GM21528 (cell line): ENCODE results near the gene UBA5.

Experiments
- ATAC-seq: cut with Tn5 transposase; IDR thresholded peaks from one replicate; pipeline ENCODE4 v1.9.1; 2021; ENCODE audit warnings: mild to moderate bottlenecking, moderate library complexity; ENCODE audit not compliant: unreplicated experiment, low FRiP score

The UBA5 gene

DNA sequence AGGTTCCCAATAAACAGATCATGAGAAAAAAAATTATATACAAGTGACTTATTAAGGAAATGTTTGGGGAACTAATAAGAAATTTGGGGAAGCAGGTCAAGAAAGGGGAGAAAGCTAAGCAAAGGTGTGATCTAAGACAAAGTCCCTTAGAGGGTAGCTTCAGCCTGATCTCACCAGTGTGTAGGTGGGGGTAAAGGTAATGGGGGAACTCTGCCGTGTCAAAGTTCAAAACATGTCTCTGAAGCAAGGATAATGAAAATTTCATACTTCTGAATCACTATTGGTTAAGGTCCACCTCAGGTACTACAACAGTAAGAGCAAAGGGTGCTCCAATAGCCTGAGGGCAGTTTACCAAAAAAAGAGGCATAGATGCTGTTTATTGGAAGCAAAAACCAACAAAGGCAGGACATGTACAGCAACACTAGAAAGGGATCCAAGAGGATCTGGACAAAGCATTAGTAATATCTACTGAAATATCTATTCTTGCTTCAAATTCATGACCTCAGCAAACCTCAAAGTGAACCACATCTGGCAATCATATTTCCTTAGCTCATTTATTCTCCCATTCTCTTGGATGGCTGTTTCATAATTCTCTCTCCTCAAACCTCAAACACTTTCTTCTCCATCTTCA lies 7.4 kb upstream of the UBA5 start:
- no peak for ATAC-seq

DNA sequence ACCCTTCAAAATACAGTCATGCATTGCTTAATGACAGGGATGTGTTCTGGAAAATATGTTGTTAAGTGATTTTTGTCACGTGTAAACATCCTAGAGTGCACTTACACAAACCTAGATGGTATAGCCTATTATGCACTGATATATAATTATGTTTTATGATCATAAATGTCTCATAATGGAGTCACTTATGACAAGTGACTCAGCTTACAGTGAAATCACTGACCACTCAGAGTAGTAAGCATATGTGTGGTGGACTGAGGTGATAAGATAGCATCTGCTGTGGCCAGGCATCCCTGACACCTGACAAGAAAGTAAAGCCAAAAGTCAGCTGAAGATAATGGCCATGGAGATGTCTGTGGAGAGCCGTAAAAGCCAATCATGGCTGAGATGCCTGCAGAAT lies 5.9 kb upstream of the UBA5 start:
- ATAC-seq, result no peak

DNA sequence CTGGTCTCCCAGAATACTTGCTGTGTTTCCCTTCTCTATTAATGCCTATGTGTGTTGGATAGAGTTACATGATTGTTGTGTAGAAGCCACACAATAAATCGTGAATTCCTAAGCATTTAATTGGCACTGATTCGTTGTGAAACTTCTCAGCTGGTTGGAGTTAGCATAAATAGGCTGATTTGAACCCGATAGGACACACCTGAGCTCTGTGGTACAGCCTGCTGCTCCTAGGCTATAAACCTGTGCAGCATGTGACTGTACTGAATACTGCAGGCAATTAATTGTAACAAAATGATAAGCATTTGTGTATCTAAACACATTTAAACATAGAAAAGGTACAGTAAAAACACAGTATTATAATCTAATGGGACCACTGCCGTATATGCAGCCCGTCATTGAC lies 5.4 kb upstream of the UBA5 start:
- no peak for ATAC-seq

DNA sequence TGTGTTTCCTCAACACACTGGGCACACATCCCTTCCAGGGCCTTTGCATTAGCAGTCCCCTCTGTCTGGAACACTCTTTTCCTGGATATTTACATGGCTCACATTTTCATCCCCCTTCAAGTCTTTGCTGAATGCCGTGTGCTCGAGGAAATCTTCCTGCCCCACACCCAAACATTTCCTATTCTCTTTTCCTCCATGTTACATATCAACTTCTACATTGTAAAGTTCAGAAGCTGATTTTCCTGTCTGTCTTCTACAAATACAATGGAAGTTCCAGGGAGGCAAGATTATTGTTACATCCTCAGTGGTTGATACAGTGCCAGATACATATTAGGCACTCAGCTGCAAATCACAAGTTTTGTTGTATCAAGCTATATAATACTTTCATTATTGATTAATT lies 4.7 kb upstream of the UBA5 start:
- no peak for ATAC-seq

DNA sequence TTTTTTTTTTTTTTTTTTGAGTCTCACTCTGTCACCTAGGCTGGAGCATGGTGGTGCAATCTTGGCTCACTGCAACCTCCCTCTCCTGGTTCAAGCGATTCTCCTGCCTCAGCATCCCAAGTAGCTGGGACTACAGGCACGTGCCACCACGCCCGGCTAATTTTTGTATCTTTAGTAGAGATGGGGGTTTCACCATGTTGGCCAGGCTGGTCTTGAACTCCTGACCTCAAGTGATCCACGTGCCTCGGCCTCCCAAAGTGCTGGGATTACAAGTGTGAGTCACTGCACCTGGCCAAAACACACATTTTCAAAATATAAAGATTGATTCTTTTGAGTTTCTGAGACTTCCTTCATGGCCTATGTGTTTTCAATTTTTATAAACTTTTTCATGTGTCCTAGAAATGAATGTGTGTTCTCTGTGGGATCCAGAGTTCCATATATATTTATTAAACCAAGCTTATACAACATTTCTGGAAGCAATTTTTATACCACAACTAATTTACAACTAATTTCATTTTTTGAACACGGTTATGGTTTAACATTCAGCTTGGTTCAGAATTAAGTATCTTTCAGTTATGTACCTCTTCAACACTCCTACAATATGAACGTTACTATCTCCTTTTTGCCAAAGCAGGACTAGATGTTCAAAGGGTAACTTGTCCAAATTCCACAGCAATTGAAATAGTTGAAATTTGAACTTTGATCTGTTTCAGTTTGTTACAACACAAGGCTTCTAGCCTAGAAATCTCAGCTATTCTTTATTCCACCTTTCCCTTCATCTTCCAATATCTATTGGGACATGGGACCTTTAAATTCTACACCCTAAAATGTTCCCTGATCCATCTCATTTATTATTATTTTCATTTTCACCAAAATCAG lies 2.0 kb upstream of the UBA5 start:
- ATAC-seq, result no peak

DNA sequence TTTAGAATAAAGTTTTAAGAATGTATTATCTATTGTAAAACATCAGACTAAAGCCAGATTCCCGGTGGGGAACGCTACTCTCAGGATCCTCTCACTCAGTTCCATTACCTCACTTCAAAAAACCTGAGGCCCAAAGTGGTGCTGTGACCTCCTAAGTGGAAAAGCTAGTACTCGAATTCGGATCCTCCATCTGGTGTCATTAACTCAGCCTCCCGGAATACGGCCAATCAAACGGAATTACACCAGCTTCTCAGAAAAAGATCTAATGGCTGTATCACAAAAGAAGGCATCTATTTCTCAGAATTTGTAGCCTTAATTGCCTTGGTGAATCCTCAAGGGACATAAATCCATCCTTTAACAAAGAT lies 1.1 kb upstream of the UBA5 start:
- ATAC-seq, result no peak

DNA sequence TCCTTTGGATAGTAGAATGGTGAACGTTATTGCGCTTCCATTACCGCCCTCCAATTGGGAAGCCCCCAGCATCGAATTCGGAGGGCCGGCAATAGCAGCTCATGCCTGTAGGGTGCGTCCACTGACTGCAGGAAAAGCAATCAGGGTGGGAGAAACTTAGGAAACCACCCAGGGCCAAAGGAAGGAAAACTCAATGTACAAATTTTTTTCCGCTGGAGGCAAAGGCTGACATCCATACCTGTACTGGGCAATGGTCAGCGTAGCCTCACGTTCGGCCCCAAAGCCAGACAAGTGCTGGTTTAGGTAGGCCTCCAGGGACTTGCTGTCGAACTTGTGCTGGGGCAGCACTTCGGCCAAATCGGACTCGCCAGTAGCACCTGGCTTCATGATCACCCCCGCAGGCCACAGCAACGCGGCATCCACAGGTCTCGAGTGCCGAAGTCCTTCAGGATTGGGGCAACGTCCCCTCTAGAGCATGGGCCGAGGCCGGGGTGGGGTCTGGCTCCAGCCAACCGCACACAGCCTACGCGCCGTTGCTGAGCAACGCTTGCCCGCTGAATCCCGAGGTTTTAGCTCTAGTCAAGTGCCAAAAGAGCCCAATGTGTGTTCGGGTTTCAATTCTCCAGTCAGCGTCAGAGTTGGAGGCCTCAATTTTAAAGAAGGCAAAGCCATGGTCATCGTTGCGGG lies 621 bp upstream of the UBA5 start, which contains the start of gene ACAD11:
Gene ACAD11 (minus strand): TSS at position 445 of the 687 bp plus-strand sequence. CDS start 58 bp downstream, at position 387.
- peak; percentile 67 for ATAC-seq

DNA sequence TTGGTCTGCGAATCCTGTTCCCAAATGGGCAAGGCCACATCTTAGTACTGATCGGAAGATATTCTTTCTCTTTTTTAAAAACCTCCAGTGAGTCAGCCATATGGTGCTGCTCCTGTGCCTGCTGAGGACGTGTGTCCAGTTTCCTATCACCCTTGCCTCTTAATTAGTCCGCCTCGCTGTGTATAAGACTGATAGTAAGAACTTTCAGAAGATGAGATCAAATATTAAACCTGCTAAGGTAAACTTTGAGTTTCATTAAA lies 612 bp downstream of the UBA5 start:
- ATAC-seq, result no peak

DNA sequence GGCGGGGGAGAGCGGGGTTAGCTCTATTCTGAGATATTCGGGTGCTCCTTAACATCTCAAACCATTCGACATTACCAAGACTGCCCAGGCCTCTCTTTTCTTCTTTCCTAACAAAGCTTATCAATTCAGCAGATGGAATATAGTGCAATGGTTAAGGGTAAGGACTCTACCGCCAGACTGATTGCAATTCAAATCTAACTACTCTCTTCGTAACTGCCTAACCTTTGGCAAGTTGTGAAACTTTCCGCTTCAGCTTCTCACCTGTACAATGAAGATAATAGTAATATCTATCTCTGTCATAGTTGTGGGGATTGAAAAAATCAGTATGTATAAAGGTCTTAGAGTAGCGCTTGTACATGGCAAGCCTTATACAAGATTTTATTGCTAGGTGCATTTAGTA lies 972 bp downstream of the UBA5 start:
- no peak for ATAC-seq

DNA sequence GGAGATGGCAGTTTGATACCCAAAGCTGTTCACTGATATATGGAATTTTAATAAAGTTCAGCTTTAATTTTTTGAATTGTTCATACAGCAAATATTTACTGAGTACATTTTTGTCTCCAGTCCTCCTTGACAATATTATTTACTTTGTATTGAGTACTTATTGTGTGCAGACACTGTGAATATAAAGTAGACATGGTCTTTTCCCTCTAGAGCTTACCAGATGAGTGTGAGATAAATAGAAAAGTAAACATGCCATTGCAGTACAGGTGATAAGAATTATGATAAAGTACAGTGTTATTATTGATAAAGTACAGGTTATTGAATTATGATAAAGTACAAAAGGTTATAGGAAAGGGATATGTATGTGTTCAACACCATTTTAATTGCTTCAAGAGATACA lies 2.1 kb downstream of the UBA5 start:
- no peak for ATAC-seq

DNA sequence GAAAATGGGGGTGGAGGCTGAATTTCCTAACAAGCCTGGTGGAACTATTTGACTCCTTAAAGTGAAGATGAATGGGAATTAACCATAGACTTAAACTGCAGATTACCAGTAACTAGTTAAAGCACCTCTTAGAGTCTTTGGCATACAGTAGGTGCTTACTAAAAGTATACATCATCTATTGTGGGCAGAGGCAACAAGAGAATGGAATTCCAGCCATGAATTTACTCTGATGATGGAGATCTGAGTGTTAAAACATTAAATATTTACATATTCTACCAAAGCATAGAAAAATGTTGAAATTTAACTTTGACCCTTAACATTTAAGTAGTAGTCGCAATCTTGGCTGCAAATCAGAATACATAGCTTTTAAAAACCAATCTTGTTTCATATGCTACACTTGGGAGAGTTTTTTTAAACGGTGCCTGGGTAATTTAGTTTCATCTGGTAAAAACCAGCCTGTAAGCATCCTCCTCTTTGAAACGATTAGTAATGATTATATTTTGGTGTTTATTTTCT lies 5.2 kb downstream of the UBA5 start:
- ATAC-seq, result no peak

DNA sequence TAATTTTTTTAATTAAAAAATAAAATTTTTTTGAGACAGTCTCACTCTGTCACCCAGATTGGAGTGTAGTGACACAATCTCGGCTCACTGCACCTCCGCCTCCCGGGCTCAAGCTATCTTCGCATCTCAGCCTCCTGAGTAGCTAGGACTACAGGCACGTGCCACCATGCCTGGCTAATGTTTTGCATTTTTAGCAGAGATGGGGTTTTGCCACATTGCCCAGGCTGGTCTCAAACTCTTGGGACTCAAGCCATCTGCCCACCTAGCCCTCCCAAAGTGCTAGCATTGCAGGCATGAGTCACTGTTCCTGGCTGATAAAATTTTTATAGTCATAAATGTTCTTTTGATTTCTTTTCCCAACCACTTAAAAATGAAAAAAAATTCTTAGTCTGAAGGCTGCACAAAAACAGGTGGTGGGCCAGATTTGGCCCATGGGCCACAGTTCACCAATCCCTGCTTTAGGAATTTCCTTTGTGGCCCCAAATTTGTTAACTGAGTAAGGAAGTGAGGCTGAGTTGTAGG lies 9.2 kb downstream of the UBA5 start:
- no peak for ATAC-seq

DNA sequence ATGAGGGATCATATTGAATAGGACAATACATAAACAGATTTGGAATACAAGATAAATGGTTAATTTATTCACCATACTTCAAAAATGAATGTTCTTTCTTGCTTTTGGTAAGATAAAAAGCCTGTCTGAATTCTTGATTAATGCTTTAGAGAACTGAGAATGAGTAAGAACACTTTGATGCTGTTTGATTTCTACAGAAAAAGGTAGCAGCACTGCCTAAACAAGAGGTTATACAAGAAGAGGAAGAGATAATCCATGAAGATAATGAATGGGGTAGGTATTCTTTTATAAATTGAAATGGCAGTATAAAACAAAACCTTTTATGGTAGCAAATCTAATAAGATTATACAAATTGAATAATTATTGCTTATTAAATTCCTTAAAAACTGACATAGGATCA lies 15.3 kb downstream of the UBA5 start:
- ATAC-seq, result no peak

DNA sequence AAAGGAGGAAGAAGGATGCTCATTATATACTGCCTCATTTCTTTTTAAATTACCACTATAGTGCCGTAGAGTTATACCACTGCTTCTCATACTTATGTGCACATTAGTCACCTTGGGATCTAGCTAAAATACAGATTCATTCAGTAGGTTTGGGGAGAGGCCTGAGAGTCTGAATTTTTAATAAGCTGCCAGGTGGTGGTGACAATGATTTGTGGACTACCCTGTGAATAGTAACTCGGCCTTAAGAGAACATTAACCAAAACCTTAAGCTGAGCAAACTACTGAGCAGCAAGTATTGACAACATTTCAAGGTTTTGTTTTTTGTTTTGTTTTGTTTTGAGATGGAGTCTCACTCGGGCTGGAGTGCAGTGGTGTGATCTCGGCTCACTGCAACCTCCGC lies 19.8 kb downstream of the UBA5 start:
- ATAC-seq, result no peak

DNA sequence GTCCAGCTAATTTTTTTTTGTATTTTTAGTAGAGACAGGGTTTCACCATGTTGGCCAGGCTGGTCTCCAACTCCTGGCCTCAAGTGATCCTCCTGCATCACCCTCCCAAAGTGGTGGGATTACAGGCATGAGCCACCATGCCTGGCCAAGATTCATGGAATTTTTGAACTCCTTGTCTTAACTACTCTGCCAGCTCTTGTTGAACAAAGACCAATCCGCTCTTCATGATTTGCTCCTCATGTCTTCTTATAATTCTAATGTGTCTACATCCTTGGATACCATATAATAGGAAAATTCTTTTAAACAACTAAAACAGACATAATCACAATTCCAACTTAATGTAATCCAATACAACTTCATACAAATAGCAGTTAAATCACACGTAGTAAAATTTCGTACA lies 21.3 kb downstream of the UBA5 start:
- no peak for ATAC-seq

DNA sequence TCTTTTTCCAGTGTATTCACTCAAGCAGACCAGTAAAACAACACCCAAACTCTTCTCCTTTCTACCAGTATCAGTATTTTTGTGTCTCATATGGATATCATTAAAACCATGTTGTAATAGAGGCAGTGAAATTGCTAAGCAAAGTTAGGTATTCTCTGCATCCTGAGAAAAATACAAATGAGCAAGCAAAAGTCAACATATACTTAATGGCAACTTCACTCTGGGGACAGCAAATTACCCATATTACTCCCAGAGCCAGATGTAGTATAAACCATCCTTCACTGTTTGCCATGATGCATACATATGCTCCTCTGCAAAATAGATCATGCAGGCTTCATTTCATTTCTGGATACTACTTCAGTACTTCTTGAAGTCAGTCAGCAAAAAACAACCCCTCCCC lies 22.1 kb downstream of the UBA5 start:
- no peak for ATAC-seq

DNA sequence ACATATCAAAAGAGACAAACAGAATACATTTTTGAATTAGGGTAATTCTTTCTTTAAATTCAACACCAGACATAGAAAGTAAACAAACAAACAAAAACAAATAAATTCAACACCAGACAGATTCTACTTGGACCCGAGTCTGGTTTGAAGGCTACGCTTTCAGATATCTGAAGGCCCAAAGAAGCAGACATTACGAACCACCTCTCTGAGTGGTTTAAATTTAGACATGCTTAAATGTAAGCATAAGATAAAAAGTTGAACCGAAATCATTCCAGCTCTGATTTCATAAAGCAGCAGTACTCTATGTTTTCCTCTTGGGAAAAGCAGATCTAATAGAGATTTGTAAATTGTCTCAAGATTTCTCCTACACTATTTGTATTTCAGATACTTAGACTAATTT lies 29.9 kb downstream of the UBA5 start:
- ATAC-seq, result no peak

DNA sequence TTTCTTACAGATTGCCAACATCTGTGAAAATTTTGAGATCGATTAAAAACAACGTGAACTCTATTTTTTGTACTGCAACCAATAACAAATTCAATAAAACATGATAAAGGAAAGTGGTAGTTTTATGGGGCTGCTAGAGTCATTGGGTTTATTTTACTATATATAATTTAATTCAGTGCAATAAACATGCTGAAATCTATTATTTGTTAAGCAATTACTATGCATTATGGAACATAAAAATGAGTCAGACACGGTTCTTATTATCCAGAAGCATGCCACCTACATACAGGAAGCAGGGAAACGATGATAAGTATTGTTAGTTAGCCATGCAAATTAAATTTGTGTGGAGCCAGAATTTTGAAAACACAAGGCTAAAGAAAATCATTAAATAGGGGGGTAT lies 34.9 kb downstream of the UBA5 start:
- no peak for ATAC-seq

DNA sequence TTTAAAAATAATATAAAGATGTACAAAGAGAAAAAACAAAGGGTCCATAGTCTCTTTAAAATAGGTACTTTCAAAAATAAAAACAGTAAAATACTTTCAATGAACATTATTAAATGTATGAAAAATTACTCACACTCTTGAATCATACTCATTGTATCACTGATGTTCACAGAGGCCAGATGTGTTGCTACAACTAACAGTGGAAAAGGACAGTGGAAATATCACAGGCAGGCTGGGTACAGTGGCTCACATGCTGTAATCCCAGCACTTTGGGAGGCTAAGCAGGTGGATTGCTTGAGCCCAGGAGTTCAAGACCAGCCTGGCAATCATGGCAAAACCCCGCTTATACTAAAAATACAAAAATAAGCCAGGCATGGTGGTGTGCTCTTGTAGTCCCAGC lies 35.3 kb downstream of the UBA5 start:
- no peak for ATAC-seq

DNA sequence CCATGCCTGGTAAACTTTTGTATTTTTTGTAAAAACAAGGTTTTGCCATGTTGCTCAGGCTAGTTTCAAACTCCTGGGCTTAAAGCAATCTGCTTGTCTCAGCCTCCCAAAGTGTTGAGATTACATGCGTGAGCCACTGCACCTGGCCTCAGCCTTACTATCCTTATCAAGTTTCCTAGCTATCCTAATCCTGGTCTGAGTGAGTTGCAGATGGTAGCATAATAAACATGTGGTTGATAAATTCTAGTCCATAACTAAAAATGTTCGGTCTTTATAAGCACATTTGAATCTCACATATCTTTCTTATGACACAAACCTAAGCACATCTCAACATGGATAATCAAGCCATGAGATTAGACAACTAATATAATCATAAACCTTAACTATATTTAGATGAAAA lies 43.6 kb downstream of the UBA5 start:
- no peak for ATAC-seq

DNA sequence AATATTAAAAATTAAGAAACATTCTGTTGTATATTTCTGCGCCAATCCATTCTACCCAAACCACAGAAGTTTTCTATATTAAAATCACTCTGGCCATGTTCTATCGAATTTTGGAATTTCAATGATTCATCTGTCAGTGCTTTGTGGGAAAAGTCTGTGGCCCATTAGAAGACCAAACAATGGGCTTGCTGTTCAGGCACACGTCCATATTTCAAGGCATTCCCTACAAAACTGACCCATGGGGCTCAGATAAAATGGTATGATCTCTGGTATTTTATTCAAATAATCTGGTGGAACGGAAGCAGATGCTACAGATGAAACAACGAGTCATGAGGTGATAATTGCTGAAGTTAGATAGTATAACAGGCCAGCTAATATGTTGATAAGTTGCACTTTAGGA lies 49.6 kb downstream of the UBA5 start:
- no peak for ATAC-seq
